T-cell (primary cell): ENCODE measurements around the gene PXT1. TPM values are rescaled to one million over a fixed set of nuclear protein-coding genes. Genes with fewer than 3 reads are reported as not detected.

Experiments
- ATAC-seq, 4 experiments: fragments of 200-7000 bp in 3 of 4; fragments of 150-1000 bp in 1 of 4; cut with Tn5 transposase; replicated peaks in 1 of 4; 1 replicate in 3 of 4; 2 replicates in 1 of 4; pipeline ENCODE4 v1.10.0; 2021; ENCODE audit warnings: moderate library complexity in 3 of 4, mild to moderate bottlenecking in 2 of 4, moderate number of reproducible peaks in 1 of 4
- CTCF ChIA-PET, 2 donors: fragments of 300-600 bp; sonication (Branson Sonifier 250); formaldehyde crosslinking; loops; one replicate each; lab custom pipeline; 2022; ENCODE audit warnings: antibody characterized with exemption in 2 of 2; lab: Charles Lee
- POLR2A ChIA-PET, 2 donors: fragments of 300-600 bp; sonication (Branson Sonifier 250); formaldehyde crosslinking; loops; one replicate each; lab custom pipeline; 2022; ENCODE audit warnings: antibody characterized with exemption in 2 of 2; lab: Charles Lee
- DNase-seq, 35 experiments: peaks; one replicate each; pipeline versions ENCODE4 v3.0.0 to v3.0.0-alpha.2; 2013 to 2023
- H3K27ac ChIP-seq: one replicate; pipeline ENCODE4 v1.5.1; 2013; ENCODE audit warnings: low read length
- H3K27me3 ChIP-seq, 2 experiments: replicated peaks in 1 of 2; 1 replicate in 1 of 2; 2 replicates in 1 of 2; pipeline versions ENCODE4 v1.6.1 to v1.7.0; 2013; ENCODE audit warnings: low read length in 1 of 2, mixed read lengths in 1 of 2; ENCODE audit not compliant: control insufficient read depth in 2 of 2, insufficient read depth in 2 of 2; ENCODE audit errors: extremely low read depth in 1 of 2
- H3K36me3 ChIP-seq, 2 donors: 1 replicate in 1 of 2; 2 replicates in 1 of 2; pipeline versions ENCODE4 v1.6.1 to v1.7.0; 2013; ENCODE audit warnings: low read length in 1 of 2; ENCODE audit not compliant: control insufficient read depth in 2 of 2, insufficient read depth in 1 of 2; ENCODE audit errors: extremely low read depth in 1 of 2
- H3K4me1 ChIP-seq, 2 experiments: 1 replicate in 1 of 2; 2 replicates in 1 of 2; pipeline versions ENCODE4 v1.6.1 to v1.7.0; 2013; ENCODE audit warnings: low read length in 2 of 2, mixed read lengths in 1 of 2; ENCODE audit not compliant: insufficient read depth in 2 of 2, control insufficient read depth in 1 of 2; ENCODE audit errors: extremely low read depth in 1 of 2
- H3K4me3 ChIP-seq, 2 donors: 1 replicate in 1 of 2; 2 replicates in 1 of 2; pipeline versions ENCODE4 v1.5.1 to v1.7.0; 2013; ENCODE audit warnings: mild to moderate bottlenecking in 2 of 2, low read length in 1 of 2, moderate library complexity in 1 of 2; ENCODE audit not compliant: control insufficient read depth in 1 of 2; ENCODE audit errors: extremely low read depth in 1 of 2
- H3K9me3 ChIP-seq: 2 replicates; pipeline ENCODE4 v1.7.0; 2013
- H3K27ac Mint-ChIP-seq, 2 donors: one replicate each; pipeline ENCODE4 v1.8.0; 2020 to 2021; ENCODE audit warnings: mild to moderate bottlenecking in 2 of 2, mixed read lengths in 2 of 2
- H3K27me3 Mint-ChIP-seq, 2 donors: one replicate each; pipeline ENCODE4 v1.8.0; 2021 to 2022; ENCODE audit warnings: mixed read lengths in 2 of 2
- H3K36me3 Mint-ChIP-seq: one replicate; pipeline ENCODE4 v1.8.0; 2021; ENCODE audit warnings: mixed read lengths
- H3K4me1 Mint-ChIP-seq, 3 donors: one replicate each; pipeline ENCODE4 v1.8.0; 2020 to 2022; ENCODE audit warnings: mixed read lengths in 3 of 3, mild to moderate bottlenecking in 1 of 3
- H3K4me3 Mint-ChIP-seq, 3 donors: one replicate each; pipeline ENCODE4 v1.8.0; 2020 to 2022; ENCODE audit warnings: mild to moderate bottlenecking in 3 of 3, mixed read lengths in 3 of 3, moderate library complexity in 3 of 3
- H3K9me3 Mint-ChIP-seq, 3 donors: one replicate each; pipeline ENCODE4 v1.8.0; 2020 to 2022; ENCODE audit warnings: mixed read lengths in 3 of 3
- WGBS: methylation state at CpG from one replicate; pipeline ENCODE4 v1.1.5; 2013; ENCODE audit warnings: missing lambda C conversion rate; ENCODE audit not compliant: insufficient coverage; 5-methylcytosine and 5-hydroxymethylcytosine counted together
- total RNA-seq, 35 experiments: library from RNA in 6 of 35; stranded (reverse) in 6 of 35; fragments of 120-200 nt in 1 of 35; gene quantifications; one replicate each; pipeline versions ENCODE4 v1.2.1 to v1.2.4 and lab custom pipeline; 2013 to 2026

Gene PXT1
- total RNA-seq, 5 donors from 2014 or later (not counting 1 experiment from before 2014, with no cell fraction given), result 0.13 to 0.44 (median 0.25) TPM; not detected in 1

- Histone ChIP-seq H3K27ac (no peak overlapping the region), H3K27me3 (no peaks in the 10 kb centered on the region), H3K36me3 (no peaks in the 10 kb centered on the region), H3K4me1 (no peaks in the 10 kb centered on the region), H3K9me3 (no peaks in the 10 kb centered on the region), H3K4me3 (no peak overlapping the region)
- H3K36me3 Mint-ChIP-seq, result peaks cover 10% of the 10 kb centered on the region
- ATAC-seq (no peak), DNase-seq (no peak)
- H3K4me1 Mint-ChIP-seq, result peaks cover 0 to 10% (median under 1%) of the 10 kb centered on the region in 3 donors
- WGBS, result 83% methylated on average over 3 of the region's 5 CpGs
- ChIA-PET POLR2A (no interaction called here), CTCF (no interaction called here)
- H3K9me3 Mint-ChIP-seq, result no peaks in the 10 kb centered on the region
- H3K27me3 Mint-ChIP-seq, result peaks cover 0 to 4% of the 10 kb centered on the region in 2 donors
- no peak overlapping the region for H3K4me3 Mint-ChIP-seq
- H3K27ac Mint-ChIP-seq, result no peak overlapping the region
Measured at GRCh38 chr6:36377594-36377993, 65.1 kb downstream of the PXT1 start.

- H3K27me3 Mint-ChIP-seq, result peaks cover 0 to 13% of the 10 kb centered on the region in 2 donors
- no peak overlapping the region for H3K27ac ChIP-seq
- H3K36me3 ChIP-seq, result no peaks in the 10 kb centered on the region
- ChIA-PET CTCF (no interaction called here), POLR2A (no interaction called here)
- H3K36me3 Mint-ChIP-seq, result peaks cover 16% of the 10 kb centered on the region
- peaks cover 0 to 9% (median 0%) of the 10 kb centered on the region in 3 donors for H3K4me1 Mint-ChIP-seq
- H3K4me3 ChIP-seq, result no peak overlapping the region
- no peak overlapping the region for H3K27ac Mint-ChIP-seq
- no peaks in the 10 kb centered on the region for H3K27me3 ChIP-seq
- no peaks in the 10 kb centered on the region for H3K9me3 Mint-ChIP-seq
- H3K4me1 ChIP-seq, result no peaks in the 10 kb centered on the region
- 98% methylated on average over 6 of the region's 8 CpGs for WGBS
- ATAC-seq, result no peak
- DNase-seq, result no peak
- no peak overlapping the region for H3K4me3 Mint-ChIP-seq
- no peaks in the 10 kb centered on the region for H3K9me3 ChIP-seq
Measured at GRCh38 chr6:36376742-36377141, 65.9 kb downstream of the PXT1 start.

- WGBS, result 95% methylated on average over 2 of the region's 8 CpGs
- Histone ChIP-seq H3K27me3 (peaks cover 0 to 4% of the 10 kb centered on the region in 2 experiments), H3K4me3 (no peak overlapping the region), H3K27ac (no peak overlapping the region), H3K36me3 (no peaks in the 10 kb centered on the region), H3K4me1 (no peaks in the 10 kb centered on the region), H3K9me3 (no peaks in the 10 kb centered on the region)
- Mint-ChIP-seq H3K36me3 (peaks cover 16% of the 10 kb centered on the region), H3K27me3 (peaks cover 0 to 14% of the 10 kb centered on the region in 2 donors), H3K4me3 (no peak overlapping the region), H3K9me3 (no peaks in the 10 kb centered on the region), H3K27ac (no peak overlapping the region), H3K4me1 (peaks cover 0 to 9% (median 0%) of the 10 kb centered on the region in 3 donors)
- ATAC-seq, result no peak
- CTCF ChIA-PET, result no interaction called here
- POLR2A ChIA-PET, result no interaction called here
- DNase-seq, result no peak
Measured at GRCh38 chr6:36376183-36376582, 66.5 kb downstream of the PXT1 start.

- H3K4me3 Mint-ChIP-seq, result no peak overlapping the region
- Histone ChIP-seq H3K9me3 (no peaks in the 10 kb centered on the region), H3K27ac (no peak overlapping the region), H3K4me1 (no peaks in the 10 kb centered on the region), H3K36me3 (no peaks in the 10 kb centered on the region), H3K27me3 (peaks cover 0 to 6% of the 10 kb centered on the region in 2 experiments), H3K4me3 (no peak overlapping the region)
- no peak for ATAC-seq
- ChIA-PET CTCF (no interaction called here), POLR2A (no interaction called here)
- peaks cover 0 to 9% (median 0%) of the 10 kb centered on the region in 3 donors for H3K4me1 Mint-ChIP-seq
- peaks cover 0 to 14% of the 10 kb centered on the region in 2 donors for H3K27me3 Mint-ChIP-seq
- H3K36me3 Mint-ChIP-seq, result peaks cover 17% of the 10 kb centered on the region
- no peaks in the 10 kb centered on the region for H3K9me3 Mint-ChIP-seq
- 95% methylated on average over 20 of the region's 20 CpGs for WGBS
- no peak for DNase-seq
- no peak overlapping the region for H3K27ac Mint-ChIP-seq
Measured at GRCh38 chr6:36375644-36376155, 67.0 kb downstream of the PXT1 start.

- Histone ChIP-seq H3K27ac (no peak overlapping the region), H3K27me3 (peaks cover 0 to 6% of the 10 kb centered on the region in 2 experiments), H3K4me1 (no peaks in the 10 kb centered on the region), H3K4me3 (no peak overlapping the region), H3K36me3 (no peaks in the 10 kb centered on the region), H3K9me3 (no peaks in the 10 kb centered on the region)
- no peak for DNase-seq
- Mint-ChIP-seq H3K27ac (no peak overlapping the region), H3K4me3 (no peak overlapping the region), H3K9me3 (no peaks in the 10 kb centered on the region), H3K36me3 (peaks cover 19% of the 10 kb centered on the region), H3K27me3 (peaks cover 0 to 14% of the 10 kb centered on the region in 2 donors), H3K4me1 (peaks cover 0 to 9% (median 0%) of the 10 kb centered on the region in 3 donors)
- CTCF ChIA-PET, result no interaction called here
- POLR2A ChIA-PET, result no interaction called here
- 94% methylated on average over 2 of the region's 8 CpGs for WGBS
- no peak for ATAC-seq
Measured at GRCh38 chr6:36374972-36375371, 67.7 kb downstream of the PXT1 start.

GRCh38 chr6:36374194-36374593, 68.5 kb downstream of the PXT1 start:
- WGBS, result 90% methylated on average over 3 of the region's 4 CpGs
- ChIA-PET POLR2A (no interaction called here), CTCF (no interaction called here)
- Mint-ChIP-seq H3K4me1 (peaks cover 0 to 9% (median 0%) of the 10 kb centered on the region in 3 donors), H3K27me3 (peaks cover 0 to 14% of the 10 kb centered on the region in 2 donors), H3K27ac (no peak overlapping the region), H3K4me3 (no peak overlapping the region), H3K9me3 (no peaks in the 10 kb centered on the region), H3K36me3 (peaks cover 19% of the 10 kb centered on the region)
- no peak overlapping the region for H3K4me3 ChIP-seq
- H3K36me3 ChIP-seq, result no peaks in the 10 kb centered on the region
- H3K27ac ChIP-seq, result no peak overlapping the region
- no peaks in the 10 kb centered on the region for H3K9me3 ChIP-seq
- no peaks in the 10 kb centered on the region for H3K4me1 ChIP-seq
- ATAC-seq, result no peak
- no peak for DNase-seq
- peaks cover 0 to 6% of the 10 kb centered on the region in 2 experiments for H3K27me3 ChIP-seq
